ENCODE results near the gene MANSC1.

The MANSC1 gene

GRCh38 chr12:12349711-12350665 is at the start of gene MANSC1:
Gene MANSC1, minus strand, starts transcription at chr12:12350242. Its CDS starts 6,928 bp downstream, at chr12:12343314.
- DNase-seq: peak; percentile 54

GRCh38 chr12:12399161-12399560 is 49.1 kb upstream of the MANSC1 start:
- DNase-seq: no peak

- DNase-seq: no peak
Measured at GRCh38 chr12:12398026-12398859, 48.2 kb upstream of the MANSC1 start.

GRCh38 chr12:12397184-12397583 is 47.1 kb upstream of the MANSC1 start:
- DNase-seq: no peak

- DNase-seq: no peak
Measured at GRCh38 chr12:12396694-12397093, 46.7 kb upstream of the MANSC1 start.

- no peak for DNase-seq
Measured at GRCh38 chr12:12393171-12393570, 43.1 kb upstream of the MANSC1 start.

- no peak for DNase-seq
Measured at GRCh38 chr12:12392413-12392812, 42.4 kb upstream of the MANSC1 start.

- no peak for DNase-seq
Measured at GRCh38 chr12:12387501-12387900, 37.5 kb upstream of the MANSC1 start.

GRCh38 chr12:12384571-12385340 is 34.7 kb upstream of the MANSC1 start:
- peak; percentile 27 for DNase-seq

GRCh38 chr12:12381982-12382381 is 31.9 kb upstream of the MANSC1 start:
- no peak for DNase-seq

GRCh38 chr12:12380949-12381593 is 31.0 kb upstream of the MANSC1 start:
- no peak for DNase-seq

GRCh38 chr12:12379831-12380730 is 30.0 kb upstream of the MANSC1 start:
- DNase-seq: peak; percentile 75

- no peak for DNase-seq
Measured at GRCh38 chr12:12378616-12379015, 28.6 kb upstream of the MANSC1 start.

GRCh38 chr12:12376646-12377448 is 26.8 kb upstream of the MANSC1 start:
- DNase-seq: peak; percentile 37

- DNase-seq: no peak
Measured at GRCh38 chr12:12372946-12373722, 23.1 kb upstream of the MANSC1 start.

GRCh38 chr12:12367482-12367998 is 17.5 kb upstream of the MANSC1 start:
- no peak for DNase-seq

GRCh38 chr12:12366701-12367481 is 16.8 kb upstream of the MANSC1 start:
- no peak for DNase-seq

GRCh38 chr12:12365931-12366431 is 15.9 kb upstream of the MANSC1 start:
- no peak for DNase-seq

Measured in CD4-positive, alpha-beta T cell treated with Interferon gamma for 1 hour (primary cell).